GM21367 (cell line): ENCODE measurements around the gene ABCB8.

Experiments
- ATAC-seq: cut with Tn5 transposase; IDR thresholded peaks from one replicate; pipeline ENCODE4 v1.9.1; 2021; ENCODE audit not compliant: unreplicated experiment

The ABCB8 gene

DNA sequence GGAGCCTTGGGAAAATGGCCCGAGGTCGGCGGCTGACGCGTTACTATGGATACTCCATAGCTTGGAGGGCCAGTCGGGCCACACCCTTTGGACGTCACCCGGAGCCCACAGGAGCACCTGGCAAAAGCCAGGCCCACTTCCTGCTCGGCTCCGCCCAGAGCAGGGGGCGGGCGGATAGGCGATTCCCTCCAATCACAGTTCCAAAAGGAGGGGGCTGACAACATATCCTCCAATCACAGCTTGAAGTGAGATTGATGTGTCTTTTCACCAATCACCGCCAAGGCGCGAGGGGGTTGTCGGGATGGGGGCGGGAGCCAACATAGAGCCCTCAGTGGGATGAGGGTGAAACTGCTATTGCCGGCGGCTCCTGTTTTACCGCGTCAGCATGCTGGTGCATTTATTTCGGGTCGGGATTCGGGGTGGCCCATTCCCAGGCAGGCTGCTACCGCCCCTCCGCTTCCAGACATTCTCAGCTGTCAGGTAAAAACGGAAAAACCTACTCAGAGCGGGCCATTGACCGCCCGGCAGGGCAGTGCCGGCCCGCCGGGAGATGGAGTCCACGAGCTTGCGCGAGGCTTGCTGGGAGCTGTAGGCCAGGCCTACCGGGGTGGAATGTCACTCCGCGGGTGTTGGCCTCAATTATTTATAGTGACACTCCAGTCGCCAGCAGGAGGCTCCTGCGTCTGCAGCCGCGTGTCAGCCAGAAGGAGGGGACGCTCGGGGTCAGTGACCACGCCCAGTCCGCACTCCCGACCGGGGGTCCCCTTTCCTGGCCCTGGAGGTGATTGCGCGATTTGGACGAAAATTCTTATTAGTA lies at the start of gene ABCB8:
TSS of gene ABCB8 (plus strand) at position 320 of the 817 bp plus-strand sequence. CDS start at position 386, 66 bp downstream.
- peak; percentile 95 for ATAC-seq

- ATAC-seq, result no peak
Observed at GRCh38 chr7:150979713-150980390, 48.4 kb upstream of the ABCB8 start.

DNA sequence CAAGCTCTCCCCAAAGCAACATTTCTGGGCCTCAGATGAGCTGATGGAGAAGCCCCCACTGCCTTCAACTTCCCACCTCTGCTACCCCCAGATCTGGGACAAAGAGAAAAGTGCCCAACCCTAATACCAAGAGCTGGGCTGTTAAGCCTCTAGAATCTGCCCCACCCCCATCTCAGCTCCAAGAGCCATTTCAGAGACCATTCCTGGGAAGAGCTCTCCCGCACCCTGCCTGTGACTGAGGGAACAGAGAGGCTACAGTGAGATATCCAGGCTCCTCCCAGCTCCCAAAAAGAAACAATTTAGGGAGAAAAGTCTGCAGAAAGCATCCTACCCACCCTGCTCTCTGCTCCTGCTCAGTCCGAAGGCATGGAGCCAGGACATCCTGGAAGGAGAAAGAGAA lies 47.6 kb upstream of the ABCB8 start:
- ATAC-seq, result no peak

GRCh38 chr7:150981644-150982043 lies 46.6 kb upstream of the ABCB8 start:
- ATAC-seq, result no peak

- ATAC-seq, result no peak
Observed at GRCh38 chr7:150982351-150982750, 45.9 kb upstream of the ABCB8 start.

DNA sequence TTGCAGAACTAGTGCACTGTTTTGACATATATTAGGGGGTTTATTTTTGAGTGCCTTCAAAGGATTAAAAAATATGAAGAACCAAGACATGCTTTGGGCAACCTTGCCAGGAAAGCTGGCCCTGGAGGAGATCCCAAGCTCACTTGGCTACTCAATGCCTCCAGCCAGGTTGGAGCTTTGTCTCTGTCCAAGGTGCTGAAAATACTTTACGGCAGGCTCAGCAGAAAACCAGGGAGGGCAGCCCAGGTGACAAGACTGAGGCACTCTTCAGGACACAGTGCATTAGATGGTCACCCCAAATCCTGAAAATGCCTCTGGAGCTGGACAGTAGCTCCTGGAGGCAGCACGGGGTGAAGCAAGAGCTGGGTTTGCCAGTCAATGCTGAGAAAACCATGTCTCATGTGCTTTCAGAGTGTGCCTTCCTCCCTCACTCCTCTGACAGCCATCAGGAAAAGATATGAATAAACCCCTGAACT lies 44.3 kb upstream of the ABCB8 start:
- ATAC-seq, result no peak

DNA sequence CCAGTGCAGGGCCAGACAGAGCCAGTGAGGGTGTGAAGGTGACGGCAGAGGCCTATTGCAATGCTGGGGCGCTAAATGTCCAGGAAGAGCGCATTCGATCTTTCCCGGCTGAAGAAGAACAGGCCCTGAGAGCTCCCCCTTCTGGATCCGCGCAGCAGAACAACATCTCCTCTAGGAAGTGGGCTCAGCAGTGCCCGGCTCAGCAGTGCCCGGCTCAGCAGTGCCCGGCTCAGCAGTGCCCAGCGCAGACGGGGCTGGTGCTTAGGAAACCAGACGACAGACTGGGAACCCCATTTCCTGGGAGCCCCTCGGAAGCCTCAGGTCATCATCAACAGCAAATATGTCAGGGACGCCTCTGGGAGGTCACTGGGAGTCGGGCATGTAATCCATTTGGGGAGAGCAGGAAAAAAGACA lies 42.1 kb upstream of the ABCB8 start:
- no peak for ATAC-seq

DNA sequence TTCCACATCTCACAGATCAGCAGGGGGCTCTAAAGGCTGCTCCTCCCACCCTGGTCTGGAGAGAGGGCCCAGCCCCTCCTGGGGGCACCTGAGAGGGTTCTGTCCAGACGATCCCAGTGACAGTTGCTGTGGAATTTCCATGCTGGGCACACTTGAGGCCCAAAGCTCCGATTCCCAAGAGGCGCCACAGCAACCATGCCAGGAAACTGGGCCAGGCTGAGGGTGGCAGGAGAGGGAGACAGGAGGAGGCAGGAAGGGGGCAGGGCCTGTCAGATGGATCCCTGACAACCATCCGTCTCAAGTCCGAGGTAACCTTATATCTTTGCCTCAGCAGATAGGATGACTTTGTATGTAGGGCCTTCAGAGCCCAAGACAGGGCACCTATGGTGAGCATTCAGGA lies 41.7 kb upstream of the ABCB8 start:
- no peak for ATAC-seq

- no peak for ATAC-seq
Observed at GRCh38 chr7:150988230-150989226, 39.7 kb upstream of the ABCB8 start.

DNA sequence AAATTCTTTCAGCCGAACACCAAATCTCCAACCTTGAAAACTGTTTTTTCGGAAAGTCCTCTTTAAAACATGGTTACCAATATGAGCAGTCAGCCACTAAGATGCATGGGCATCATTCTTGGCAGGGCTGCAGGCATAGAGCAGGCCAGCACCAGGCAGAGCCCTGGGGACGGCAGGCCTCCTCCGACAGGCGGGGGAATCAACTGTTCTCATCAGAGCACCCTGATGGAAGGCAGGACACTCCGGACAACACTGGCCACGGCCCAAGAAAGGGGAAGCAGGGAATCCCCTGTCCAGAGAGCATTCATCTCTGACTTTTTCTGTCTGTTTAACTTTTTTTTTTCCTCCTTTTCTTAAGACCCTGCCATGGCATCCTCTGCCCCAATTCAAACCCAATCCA lies 38.8 kb upstream of the ABCB8 start:
- ATAC-seq, result no peak

- no peak for ATAC-seq
Observed at GRCh38 chr7:150990416-150991186, 37.6 kb upstream of the ABCB8 start, which contains the start of gene NOS3. TSS of gene NOS3 (plus strand) at chr7:150991017. CDS start at chr7:150993804, 2,787 bp downstream.

DNA sequence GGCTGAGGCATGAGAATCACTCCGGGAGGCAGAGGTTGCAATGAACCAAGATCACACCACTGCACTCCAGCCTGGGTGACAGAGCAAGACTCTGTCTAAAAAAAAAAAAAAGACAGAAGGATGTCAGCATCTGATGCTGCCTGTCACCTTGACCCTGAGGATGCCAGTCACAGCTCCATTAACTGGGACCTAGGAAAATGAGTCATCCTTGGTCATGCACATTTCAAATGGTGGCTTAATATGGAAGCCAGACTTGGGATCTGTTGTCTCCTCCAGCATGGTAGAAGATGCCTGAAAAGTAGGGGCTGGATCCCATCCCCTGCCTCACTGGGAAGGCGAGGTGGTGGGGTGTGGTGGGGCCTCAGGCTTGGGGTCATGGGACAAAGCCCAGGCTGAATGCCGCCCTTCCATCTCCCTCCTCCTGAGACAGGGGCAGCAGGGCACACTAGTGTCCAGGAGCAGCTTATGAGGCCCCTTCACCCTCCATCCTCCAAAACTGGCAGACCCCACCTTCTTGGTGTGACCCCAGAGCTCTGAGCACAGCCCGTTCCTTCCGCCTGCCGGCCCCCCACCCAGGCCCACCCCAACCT lies 36.1 kb upstream of the ABCB8 start:
- ATAC-seq, result no peak

DNA sequence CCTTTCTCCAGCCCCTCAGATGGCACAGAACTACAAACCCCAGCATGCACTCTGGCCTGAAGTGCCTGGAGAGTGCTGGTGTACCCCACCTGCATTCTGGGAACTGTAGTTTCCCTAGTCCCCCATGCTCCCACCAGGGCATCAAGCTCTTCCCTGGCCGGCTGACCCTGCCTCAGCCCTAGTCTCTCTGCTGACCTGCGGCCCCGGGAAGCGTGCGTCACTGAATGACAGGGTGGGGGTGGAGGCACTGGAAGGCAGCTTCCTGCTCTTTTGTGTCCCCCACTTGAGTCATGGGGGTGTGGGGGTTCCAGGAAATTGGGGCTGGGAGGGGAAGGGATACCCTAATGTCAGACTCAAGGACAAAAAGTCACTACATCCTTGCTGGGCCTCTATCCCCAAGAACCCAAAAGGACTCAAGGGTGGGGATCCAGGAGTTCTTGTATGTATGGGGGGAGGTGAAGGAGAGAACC lies 35.4 kb upstream of the ABCB8 start:
- no peak for ATAC-seq

DNA sequence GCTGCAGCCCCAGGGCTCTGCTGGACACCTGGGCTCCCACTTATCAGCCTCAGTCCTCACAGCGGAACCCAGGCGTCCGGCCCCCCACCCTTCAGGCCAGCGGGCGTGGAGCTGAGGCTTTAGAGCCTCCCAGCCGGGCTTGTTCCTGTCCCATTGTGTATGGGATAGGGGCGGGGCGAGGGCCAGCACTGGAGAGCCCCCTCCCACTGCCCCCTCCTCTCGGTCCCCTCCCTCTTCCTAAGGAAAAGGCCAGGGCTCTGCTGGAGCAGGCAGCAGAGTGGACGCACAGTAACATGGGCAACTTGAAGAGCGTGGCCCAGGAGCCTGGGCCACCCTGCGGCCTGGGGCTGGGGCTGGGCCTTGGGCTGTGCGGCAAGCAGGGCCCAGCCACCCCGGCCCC lies 34.7 kb upstream of the ABCB8 start:
- no peak for ATAC-seq

DNA sequence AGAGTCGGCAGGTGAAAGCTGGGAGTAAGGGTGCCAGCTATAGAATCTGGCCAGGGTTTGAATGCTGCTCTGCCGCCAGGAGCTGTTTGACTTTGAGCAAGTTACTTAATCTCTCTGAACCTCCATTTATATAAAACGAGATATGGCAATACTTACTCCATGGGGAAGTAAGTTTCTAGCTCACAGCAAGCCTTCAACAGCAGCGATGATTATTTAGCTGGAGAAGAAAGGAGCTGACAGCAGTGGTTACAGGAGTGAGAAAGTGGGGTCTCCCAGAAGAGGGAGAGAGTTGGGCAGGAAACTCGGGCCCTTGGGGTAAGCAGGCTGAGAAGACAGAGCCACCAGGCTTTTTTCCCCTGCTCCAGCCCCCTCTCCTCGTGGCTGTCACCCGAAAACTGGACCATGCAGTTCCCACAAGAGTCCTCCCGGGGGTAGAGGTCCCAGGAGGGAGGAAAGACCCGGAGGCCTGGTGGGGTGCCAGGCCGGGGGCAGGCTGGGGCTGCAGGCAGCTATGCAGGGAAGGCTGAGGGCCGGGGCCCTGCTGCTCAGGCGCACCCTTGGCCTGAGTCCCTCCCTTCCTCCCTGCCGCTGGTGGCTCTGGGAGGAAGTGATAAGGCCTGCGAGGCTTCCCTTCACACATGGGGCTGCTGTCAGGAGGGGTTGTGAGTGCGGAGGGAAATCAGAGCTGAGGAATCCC lies 34.0 kb upstream of the ABCB8 start:
- ATAC-seq, result no peak

GRCh38 chr7:150994838-150995510 lies 33.3 kb upstream of the ABCB8 start:
- no peak for ATAC-seq

GRCh38 chr7:150996376-150997074 lies 31.7 kb upstream of the ABCB8 start:
- no peak for ATAC-seq

GRCh38 chr7:150997075-150997511 lies 31.2 kb upstream of the ABCB8 start:
- no peak for ATAC-seq
